Pancreas (tissue), 10 donors: ENCODE measurements around the gene DNAAF5. TPM values are rescaled to one million over a fixed set of nuclear protein-coding genes. Genes with fewer than 3 reads are reported as not detected.
A peak's percentile ranks its signal among the peaks of the same experiment; 100 is the strongest.

Source experiments
- ATAC-seq, 4 donors: fragments of 200-7000 bp; cut with Tn5 transposase; one replicate each; pipeline versions ENCODE4 v1.8.0 to v1.9.1; 2020; ENCODE audit warnings: mild to moderate bottlenecking in 4 of 4, moderate library complexity in 4 of 4
- DNase-seq, 6 donors: peaks; one replicate each; pipeline ENCODE4 v3.0.0-alpha.2; 2020
- FAIRE-seq: peaks from 2 replicates; lab custom pipeline; 2012; peaks lifted over from hg19 to GRCh38; lab: Jason Lieb, UNC
- H3K27ac ChIP-seq, 4 donors: fragments of 200-600 bp; sonication (generic); 1 replicate in 3 of 4; 2 replicates in 1 of 4; pipeline versions ENCODE4 v1.5.0 to v1.8.0; 2020
- H3K27me3 ChIP-seq, 4 donors: fragments of 200-600 bp; one replicate each; pipeline ENCODE4 v1.8.0; 2021
- H3K36me3 ChIP-seq, 3 donors: fragments of 200-600 bp; sonication (generic) in 1 of 3; one replicate each; pipeline versions ENCODE4 v1.5.0 to v1.8.0; 2020 to 2021
- H3K4me1 ChIP-seq, 3 donors: fragments of 200-600 bp; one replicate each; pipeline ENCODE4 v1.8.0; 2021
- H3K4me3 ChIP-seq, 4 donors: fragments of 200-600 bp; sonication (generic) in 2 of 4; one replicate each; pipeline versions ENCODE4 v1.5.0 to v1.8.0; 2020 to 2021
- H3K9me3 ChIP-seq, 4 donors: fragments of 200-600 bp; one replicate each; pipeline ENCODE4 v1.8.0; 2021
- CTCF ChIP-seq, 4 donors: fragments of 200-600 bp; sonication (generic) in 3 of 4; IDR thresholded peaks; one replicate each; pipeline versions ENCODE4 v1.5.0 to v1.8.0; 2021; ENCODE audit warnings: antibody characterized with exemption in 4 of 4
- WGBS, 2 donors: extraction: QIAGEN DNeasy Blood & Tissue Kit; methylation state at CpG; one replicate each; pipeline ENCODE4 v1.1.7; 2013; 5-methylcytosine and 5-hydroxymethylcytosine counted together
- intact Hi-C, 3 donors: fragments of 100-400 bp; cut with DNase I; formaldehyde crosslinking; loops; one replicate each; pipeline versions ENCODE4 v1.11.1 to v1.14.2; 2022
- polyA plus RNA-seq, 2 donors: library from polyadenylated mRNA; stranded (reverse); fragments of 200-250 nt; gene quantifications; one replicate each; pipeline ENCODE4 v1.2.3, GENCODE V29; 2013
- total RNA-seq, 6 donors: library from RNA; stranded (reverse); fragmentation: NEBNext Ultra II Directional in 4 of 6; extraction: Animal tissue kit (Norgen Biotek cat#: 25700) in 4 of 6; gene quantifications; one replicate each; pipeline versions ENCODE4 v1.2.1 to v1.2.4, GENCODE V29; 2021 to 2023
- donor health status: healthy with polysubstance abuse.
- donor health status: DM: no; HTN: no; CAD: no; lungs with moderate emphysema.
- donor health status: DM: no; HTN: no; CAD: no.
- donor health status: control.
- donor health status: control.
- donor health status: Bipolar disorder and iron deficiency.
- donor health status: DM: yes; HTN: yes; CAD: no.
- donor health status: DM: no; HTN: no; CAD: no.
- donor health status: DM: no; HTN: no; CAD: no.
- donor health status: DM: yes; HTN: yes; CAD: no.

Gene DNAAF5
- total and polyA plus RNA-seq, 8 donors, result 7.7 to 16.6 (median 11.8) TPM

GRCh38 chr7:816751-817671 lies 90.5 kb downstream of the DNAAF5 start:
- DNase-seq, result peak in 5 of 6 donors; percentile 31 to 78 (median 65)
- FAIRE-seq, result no peak
- intact Hi-C loops, result no loop called here
- Histone ChIP-seq H3K4me1 (peaks cover 14 to 32% (median 16%) of the 10 kb centered on the region in 3 donors), H3K27me3 (no peaks in the 10 kb centered on the region), H3K36me3 (no peaks in the 10 kb centered on the region), H3K9me3 (no peaks in the 10 kb centered on the region), H3K27ac (peak overlapping the region; percentile 31 to 73 (median 46)), H3K4me3 (peak overlapping the region; percentile 59 to 76 (median 70))
- TF ChIP-seq CTCF (IDR thresholded peaks at IDR 0.05), result no peak
- WGBS, 2 donors, result 0 to 1% methylated on average over 72 to 88 of the region's 88 CpGs
- ATAC-seq, result peak in 2 of 4 donors; percentile 1 to 3

- 73 to 81% methylated on average over 8 of the region's 8 CpGs for WGBS, 2 donors
- no peak for FAIRE-seq
- peak overlapping the region in 1 of 4 donors; percentile 57 for H3K27ac ChIP-seq
- intact Hi-C loops, result no loop called here
- H3K27me3 ChIP-seq, result no peaks in the 10 kb centered on the region
- H3K36me3 ChIP-seq, result no peaks in the 10 kb centered on the region
- DNase-seq, result peak in 2 of 6 donors; percentile 6 to 20
- no peaks in the 10 kb centered on the region for H3K9me3 ChIP-seq
- ATAC-seq, result no peak
- H3K4me3 ChIP-seq, result no peak overlapping the region
- peak in 2 of 4 donors; percentile 14 to 16 for TF ChIP-seq CTCF (IDR thresholded peaks at IDR 0.05)
- peaks cover 14 to 31% (median 17%) of the 10 kb centered on the region in 3 donors for H3K4me1 ChIP-seq
Observed at GRCh38 chr7:818031-818699, 91.7 kb downstream of the DNAAF5 start.

- no peaks in the 10 kb centered on the region for H3K9me3 ChIP-seq
- no peak for DNase-seq
- no peak for FAIRE-seq
- peaks cover 8 to 31% (median 11%) of the 10 kb centered on the region in 3 donors for H3K4me1 ChIP-seq
- H3K27me3 ChIP-seq, result no peaks in the 10 kb centered on the region
- no peak for ATAC-seq
- TF ChIP-seq CTCF (IDR thresholded peaks at IDR 0.05), result no peak
- no peaks in the 10 kb centered on the region for H3K36me3 ChIP-seq
- H3K27ac ChIP-seq, result no peak overlapping the region
- H3K4me3 ChIP-seq, result no peak overlapping the region
- intact Hi-C loops, result no loop called here
- WGBS, 2 donors, result 94 to 95% methylated on average over 1 of the region's 1 CpG
Observed at GRCh38 chr7:820341-820740, 93.8 kb downstream of the DNAAF5 start.

GRCh38 chr7:821688-822087 lies 95.2 kb downstream of the DNAAF5 start:
- FAIRE-seq, result no peak
- ATAC-seq, result no peak
- WGBS, 2 donors, result 72 to 73% methylated on average over 11 of the region's 11 CpGs
- Histone ChIP-seq H3K27me3 (no peaks in the 10 kb centered on the region), H3K9me3 (no peaks in the 10 kb centered on the region), H3K4me1 (peaks cover 8 to 31% (median 11%) of the 10 kb centered on the region in 3 donors), H3K36me3 (no peaks in the 10 kb centered on the region), H3K4me3 (no peak overlapping the region), H3K27ac (peak overlapping the region in 1 of 4 donors; percentile 3)
- intact Hi-C loops, result no loop called here
- peak in 1 of 6 donors; percentile 19 for DNase-seq
- TF ChIP-seq CTCF (IDR thresholded peaks at IDR 0.05), result no peak
